H1 (cell line): Measurements from ENCODE around the gene BSCL2.

Source experiments
- CEBPB ChIP-seq: IDR thresholded peaks from 2 replicates; pipeline ENCODE4 v1.6.1; 2012; ENCODE audit warnings: low read depth, low read length
- CTCF ChIP-seq, 3 experiments: IDR thresholded peaks; 1 replicate in 2 of 3; 2 replicates in 1 of 3; pipeline versions ENCODE4 v1.5.1 to v1.6.1; 2011; ENCODE audit warnings: low read length in 3 of 3, mild to moderate bottlenecking in 3 of 3, inconsistent platforms in 2 of 3, low read depth in 1 of 3, moderate library complexity in 1 of 3; ENCODE audit not compliant: insufficient read depth in 1 of 3; ENCODE audit errors: control extremely low read depth in 1 of 3
- EGR1 ChIP-seq: IDR thresholded peaks from 2 replicates; pipeline ENCODE4 v1.6.1; 2011; ENCODE audit warnings: low read depth, low read length, borderline replicate concordance
- HDAC2 ChIP-seq, 2 experiments: fragments of 300-600 bp in 1 of 2; sonication (generic) in 1 of 2; IDR thresholded peaks; 2 replicates each; pipeline ENCODE4 v1.6.1; 2011 to 2012; ENCODE audit warnings: low read depth in 2 of 2, low read length in 2 of 2, mild to moderate bottlenecking in 2 of 2, moderate library complexity in 2 of 2, borderline replicate concordance in 1 of 2, inconsistent platforms in 1 of 2
- MAX ChIP-seq: IDR thresholded peaks from 2 replicates; pipeline ENCODE4 v1.6.1; 2012; ENCODE audit warnings: inconsistent platforms
- POLR2A ChIP-seq, 2 experiments: IDR thresholded peaks; 1 replicate in 1 of 2; 2 replicates in 1 of 2; pipeline ENCODE4 v1.6.1; 2011; ENCODE audit warnings: low read depth in 2 of 2, low read length in 2 of 2, mild to moderate bottlenecking in 2 of 2; ENCODE audit errors: control extremely low read depth in 1 of 2
- RAD21 ChIP-seq, 2 experiments: IDR thresholded peaks in 1 of 2; conservative IDR thresholded peaks in 1 of 2; 2 replicates each; pipeline ENCODE4 v1.6.1; 2011; ENCODE audit warnings: low read depth in 2 of 2, low read length in 2 of 2, improper control_type of control experiment in 1 of 2, inconsistent platforms in 1 of 2, mild to moderate bottlenecking in 1 of 2, moderate library complexity in 1 of 2
- SUZ12 ChIP-seq: fragments of 200-600 bp; sonication (generic); IDR thresholded peaks from 2 replicates; pipeline ENCODE4 v1.6.1; 2012; ENCODE audit warnings: mild to moderate bottlenecking, inconsistent platforms, low read length, moderate library complexity, mixed read lengths
- TAF1 ChIP-seq: IDR thresholded peaks from 2 replicates; pipeline ENCODE4 v1.6.1; 2011; ENCODE audit warnings: mild to moderate bottlenecking, low read depth, low read length
- TCF12 ChIP-seq: IDR thresholded peaks from 2 replicates; pipeline ENCODE4 v1.6.1; 2011; ENCODE audit warnings: low read depth, mild to moderate bottlenecking, low read length
- TEAD4 ChIP-seq: IDR thresholded peaks from 2 replicates; pipeline ENCODE4 v1.6.1; 2012; ENCODE audit warnings: low read depth, low read length, inconsistent platforms, mixed read lengths

- TF ChIP-seq CTCF (IDR thresholded peaks at IDR 0.05; ENCODE audit: control extremely low read depth in 1 of 3, insufficient read depth in 1 of 3, low read depth in 1 of 3, low read length in 3 of 3) (no peak), MAX (no peak), TAF1 (no peak), SUZ12 (no peak), TCF12 (no peak), POLR2A (IDR thresholded peaks at IDR 0.05; ENCODE audit: control extremely low read depth in 1 of 2, low read depth in 2 of 2, low read length in 2 of 2) (no peak), HDAC2 (IDR thresholded peaks at IDR 0.05; ENCODE audit: borderline replicate concordance in 1 of 2, low read depth in 2 of 2, low read length in 2 of 2) (no peak), CEBPB (no peak), EGR1 (no peak), TEAD4 (no peak), RAD21 (IDR thresholded peaks at IDR 0.05 in 1 of 2, conservative IDR thresholded peaks at IDR 0.05 in 1 of 2; ENCODE audit: low read depth in 2 of 2, low read length in 2 of 2) (no peak)
Observed at GRCh38 chr11:62706850-62707247, 375 bp downstream of the BSCL2 start.
